Superior temporal gyrus (tissue), 1 donor: ENCODE results near the gene CPA5.
"Not testable (repeated sequence)": the region's sequence is repeated elsewhere in the genome, so short reads cannot be mapped to it uniquely, and the experiment has no call there.

ENCODE experiments used
- DNase-seq: peaks from one replicate; pipeline ENCODE4 v3.0.0-alpha.2; 2016; ENCODE audit errors: extremely low spot score

Gene CPA5

GRCh38 chr7:130358471-130358870 lies 13.9 kb downstream of the CPA5 start:
- no peak for DNase-seq

GRCh38 chr7:130359276-130359857 lies 14.8 kb downstream of the CPA5 start:
- DNase-seq: no peak

- DNase-seq: no peak
Measured at GRCh38 chr7:130360518-130360917, 15.9 kb downstream of the CPA5 start.

GRCh38 chr7:130361681-130362080 lies 17.1 kb downstream of the CPA5 start:
- no peak for DNase-seq

- no peak for DNase-seq
Measured at GRCh38 chr7:130362251-130362816, 17.7 kb downstream of the CPA5 start.

- DNase-seq: no peak
Measured at GRCh38 chr7:130363026-130363847, 18.6 kb downstream of the CPA5 start.

- no peak for DNase-seq
Measured at GRCh38 chr7:130364451-130364850, 19.8 kb downstream of the CPA5 start.

GRCh38 chr7:130365088-130365487 lies 20.5 kb downstream of the CPA5 start:
- DNase-seq: no peak

- DNase-seq: no peak
Measured at GRCh38 chr7:130365511-130366441, 21.2 kb downstream of the CPA5 start.

- DNase-seq: no peak
Measured at GRCh38 chr7:130366564-130366963, 21.9 kb downstream of the CPA5 start.

GRCh38 chr7:130367088-130367755 lies 22.6 kb downstream of the CPA5 start:
- no peak for DNase-seq

GRCh38 chr7:130367836-130368746 lies 23.5 kb downstream of the CPA5 start:
- no peak for DNase-seq

- no peak for DNase-seq
Measured at GRCh38 chr7:130369110-130369711, 24.6 kb downstream of the CPA5 start.

- DNase-seq: no peak
Measured at GRCh38 chr7:130369831-130370550, 25.4 kb downstream of the CPA5 start.

- no peak for DNase-seq
Measured at GRCh38 chr7:130371046-130371445, 26.4 kb downstream of the CPA5 start.

GRCh38 chr7:130372402-130373165 lies 28.0 kb downstream of the CPA5 start:
- DNase-seq: no peak

- DNase-seq: no peak
Measured at GRCh38 chr7:130374507-130374906, 29.9 kb downstream of the CPA5 start.

- DNase-seq: not testable (repeated sequence)
Measured at GRCh38 chr7:130376461-130376860, 31.8 kb downstream of the CPA5 start.
